ENCODE data around the gene SIPA1L3.
A peak's percentile ranks its signal among the peaks of the same experiment; 100 is the strongest.

Gene SIPA1L3

DNA sequence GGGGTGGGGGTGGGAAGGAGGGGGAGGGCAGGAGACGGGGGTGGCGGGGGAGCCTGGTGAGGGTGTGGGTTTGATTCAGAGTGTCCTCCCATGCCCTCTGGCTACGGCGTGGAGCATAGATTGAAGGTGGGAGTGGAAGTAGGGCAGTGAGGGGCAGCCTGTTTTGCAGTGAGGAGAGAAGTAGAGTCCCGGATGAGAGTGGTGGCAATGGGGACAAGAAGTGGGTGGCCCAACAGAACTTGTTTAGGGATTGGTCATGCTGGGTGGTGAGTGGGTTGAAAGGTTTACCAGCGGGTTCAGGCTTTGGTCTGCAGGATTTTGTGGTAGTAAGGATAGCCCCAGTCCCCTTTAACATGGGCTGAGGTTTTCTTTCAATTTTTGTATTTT is 35.5 kb downstream of the SIPA1L3 start:
- DNase-seq (no peak), ATAC-seq (replicated peaks) (no peak)
- H3K27me3 Mint-ChIP-seq, result no peaks in the 10 kb centered on the region
- H3K4me1 Mint-ChIP-seq (ENCODE audit: low read depth in 2 of 2), result peaks cover 3 to 12% of the 10 kb centered on the region in 2 donors
- peak overlapping the region in 1 of 2 donors; percentile 13 for H3K27ac Mint-ChIP-seq
- no peaks in the 10 kb centered on the region for H3K9me3 Mint-ChIP-seq
- no peaks in the 10 kb centered on the region for H3K36me3 Mint-ChIP-seq (ENCODE audit: insufficient read depth)
- no peak overlapping the region for H3K4me3 Mint-ChIP-seq

GRCh38 chr19:37943480-37943879 is 36.5 kb downstream of the SIPA1L3 start:
- ATAC-seq (replicated peaks) (no peak), DNase-seq (no peak)
- Mint-ChIP-seq H3K4me3 (no peak overlapping the region), H3K27me3 (no peaks in the 10 kb centered on the region), H3K4me1 (ENCODE audit: low read depth in 2 of 2) (peaks cover 3 to 12% of the 10 kb centered on the region in 2 donors), H3K36me3 (ENCODE audit: insufficient read depth) (no peaks in the 10 kb centered on the region), H3K9me3 (no peaks in the 10 kb centered on the region), H3K27ac (no peak overlapping the region)

DNA sequence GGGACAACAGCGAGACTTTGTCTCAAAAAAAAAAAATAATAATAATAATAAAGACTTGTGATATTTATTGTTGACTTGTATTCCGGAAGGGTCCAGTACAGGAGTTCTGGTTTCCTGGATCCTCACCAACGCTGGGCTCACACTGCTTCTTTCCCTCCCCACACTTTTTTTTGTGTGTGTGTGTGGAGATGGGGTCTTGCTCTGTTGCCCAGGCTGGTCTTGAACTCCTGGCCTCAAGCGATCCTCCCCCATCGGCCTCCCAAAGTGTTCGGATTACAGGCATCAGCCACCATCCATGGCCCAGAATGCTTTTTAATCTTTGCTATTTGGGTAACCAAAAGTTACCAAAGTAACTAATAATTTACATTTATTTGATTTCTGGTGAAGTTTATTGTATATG is 39.1 kb downstream of the SIPA1L3 start:
- Mint-ChIP-seq H3K27ac (no peak overlapping the region), H3K27me3 (no peaks in the 10 kb centered on the region), H3K36me3 (ENCODE audit: insufficient read depth) (peaks cover 3% of the 10 kb centered on the region), H3K4me1 (ENCODE audit: low read depth in 2 of 2) (peaks cover 3 to 5% of the 10 kb centered on the region in 2 donors), H3K4me3 (no peak overlapping the region), H3K9me3 (no peaks in the 10 kb centered on the region)
- no peak for DNase-seq
- ATAC-seq (replicated peaks), result no peak

- ATAC-seq (replicated peaks) (no peak), DNase-seq (no peak)
- H3K9me3 Mint-ChIP-seq, result no peaks in the 10 kb centered on the region
- H3K27me3 Mint-ChIP-seq, result no peaks in the 10 kb centered on the region
- peaks cover 3% of the 10 kb centered on the region for H3K36me3 Mint-ChIP-seq (ENCODE audit: insufficient read depth)
- H3K4me3 Mint-ChIP-seq, result no peak overlapping the region
- H3K4me1 Mint-ChIP-seq (ENCODE audit: low read depth in 2 of 2), result no peaks in the 10 kb centered on the region
- H3K27ac Mint-ChIP-seq, result no peak overlapping the region
Observed at GRCh38 chr19:37947778-37948177, 40.8 kb downstream of the SIPA1L3 start.

GRCh38 chr19:37948362-37948761 is 41.4 kb downstream of the SIPA1L3 start:
- Mint-ChIP-seq H3K27me3 (no peaks in the 10 kb centered on the region), H3K9me3 (no peaks in the 10 kb centered on the region), H3K27ac (no peak overlapping the region), H3K36me3 (ENCODE audit: insufficient read depth) (peaks cover 3% of the 10 kb centered on the region), H3K4me3 (no peak overlapping the region), H3K4me1 (ENCODE audit: low read depth in 2 of 2) (no peaks in the 10 kb centered on the region)
- no peak for ATAC-seq (replicated peaks)
- no peak for DNase-seq

DNA sequence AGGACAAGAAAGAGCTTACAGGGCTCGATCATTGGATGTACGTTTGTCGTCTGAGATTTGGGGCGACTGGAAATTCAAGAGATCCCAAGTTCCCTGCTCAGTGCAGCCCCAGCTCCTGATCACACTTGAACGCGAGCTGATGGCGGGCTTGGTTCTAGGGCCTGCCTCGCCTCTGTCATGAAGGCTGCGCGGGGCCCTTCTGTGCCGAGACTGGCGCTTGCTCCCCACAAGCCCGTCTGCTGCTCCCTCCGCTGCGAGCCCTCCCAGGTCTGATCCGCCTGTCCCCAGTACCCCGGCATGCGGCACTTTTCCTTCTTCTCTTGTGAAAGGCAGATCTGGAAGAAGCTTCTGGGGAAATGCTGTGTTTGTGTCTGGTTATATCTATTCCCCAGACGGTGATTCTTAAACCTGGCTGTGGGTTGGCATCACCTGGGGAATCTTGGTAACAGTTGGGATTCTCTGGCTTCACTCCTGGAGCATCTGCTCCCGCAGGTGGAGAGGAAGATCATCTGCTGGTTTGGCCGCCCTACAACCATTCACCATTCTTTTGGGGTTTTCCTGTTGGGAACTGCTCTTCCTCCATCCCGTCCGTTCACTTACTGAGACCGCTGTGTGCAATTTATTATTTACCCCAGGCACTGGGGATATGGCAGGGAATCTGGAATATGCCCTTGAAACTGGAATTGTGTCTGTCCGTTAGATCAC is 43.6 kb downstream of the SIPA1L3 start:
- no peak overlapping the region for H3K27ac Mint-ChIP-seq
- no peaks in the 10 kb centered on the region for H3K9me3 Mint-ChIP-seq
- peaks cover 3% of the 10 kb centered on the region for H3K36me3 Mint-ChIP-seq (ENCODE audit: insufficient read depth)
- no peak for DNase-seq
- H3K4me1 Mint-ChIP-seq (ENCODE audit: low read depth in 2 of 2), result no peaks in the 10 kb centered on the region
- ATAC-seq (replicated peaks), result no peak
- H3K4me3 Mint-ChIP-seq, result no peak overlapping the region
- H3K27me3 Mint-ChIP-seq, result no peaks in the 10 kb centered on the region

DNA sequence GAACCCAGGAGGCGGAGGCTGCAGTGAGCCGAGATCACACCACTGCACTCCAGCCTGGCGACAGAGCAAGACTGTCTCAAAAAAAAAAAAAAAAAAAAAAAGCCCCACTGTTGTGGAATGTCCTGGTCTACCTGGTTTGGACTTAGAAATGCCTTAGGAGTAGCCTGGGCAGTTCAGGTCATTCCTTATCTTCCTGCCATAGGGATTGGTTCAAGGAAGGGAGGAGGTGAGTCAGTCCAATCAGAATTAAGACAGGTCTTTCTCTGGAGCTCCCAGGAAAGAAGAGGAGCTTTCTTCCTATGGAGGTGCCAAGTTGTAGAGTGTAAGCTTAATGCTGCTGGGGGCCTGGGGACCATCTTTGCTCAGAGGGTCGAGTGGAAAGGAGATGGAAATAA is 44.8 kb downstream of the SIPA1L3 start:
- Mint-ChIP-seq H3K9me3 (no peaks in the 10 kb centered on the region), H3K4me1 (ENCODE audit: low read depth in 2 of 2) (peaks cover 0 to under 1% of the 10 kb centered on the region in 2 donors), H3K36me3 (ENCODE audit: insufficient read depth) (peaks cover 3% of the 10 kb centered on the region), H3K4me3 (no peak overlapping the region), H3K27me3 (no peaks in the 10 kb centered on the region), H3K27ac (no peak overlapping the region)
- ATAC-seq (replicated peaks), result no peak
- no peak for DNase-seq

DNA sequence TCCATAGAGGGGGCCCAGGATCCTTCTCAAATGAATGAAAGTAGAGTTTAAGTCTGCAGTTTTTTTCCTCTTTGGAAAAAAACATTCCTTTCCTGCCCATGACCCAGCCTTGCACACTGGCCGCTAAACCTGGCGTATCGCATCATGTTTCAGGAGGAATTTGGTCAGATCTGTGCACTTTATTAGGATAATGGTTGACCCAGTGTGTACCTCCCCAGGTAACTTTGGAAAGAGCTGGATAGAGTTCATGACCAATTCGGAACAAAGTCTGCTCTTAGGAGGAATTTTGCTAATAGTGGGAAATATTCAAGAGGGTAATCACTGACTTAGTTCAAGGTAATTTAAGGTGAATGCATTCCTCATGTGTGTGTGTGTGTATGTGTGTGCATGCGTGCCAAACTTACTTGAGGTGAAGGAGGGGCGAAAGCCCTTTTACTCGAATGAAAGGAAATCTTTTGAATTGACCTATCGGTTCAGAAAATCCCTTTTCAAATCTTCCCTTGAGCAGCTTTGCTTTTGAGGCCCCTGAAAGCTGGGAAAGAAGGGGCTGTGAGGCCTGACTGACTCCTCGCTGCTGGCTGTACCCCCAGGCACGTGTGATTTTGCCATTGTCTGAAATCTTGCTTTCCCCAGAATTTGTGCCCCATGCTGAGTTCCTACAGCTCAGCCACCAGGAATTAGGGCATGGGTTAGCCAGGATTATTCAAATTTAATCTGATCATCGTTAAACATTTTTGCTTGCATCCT is 46.3 kb downstream of the SIPA1L3 start:
- Mint-ChIP-seq H3K27ac (no peak overlapping the region), H3K4me3 (no peak overlapping the region), H3K36me3 (ENCODE audit: insufficient read depth) (peaks cover 3% of the 10 kb centered on the region), H3K27me3 (no peaks in the 10 kb centered on the region), H3K9me3 (no peaks in the 10 kb centered on the region), H3K4me1 (ENCODE audit: low read depth in 2 of 2) (peaks cover 0 to 4% of the 10 kb centered on the region in 2 donors)
- ATAC-seq (replicated peaks) (no peak), DNase-seq (no peak)

- H3K27me3 Mint-ChIP-seq, result no peaks in the 10 kb centered on the region
- no peak overlapping the region for H3K27ac Mint-ChIP-seq
- peaks cover 0 to 4% of the 10 kb centered on the region in 2 donors for H3K4me1 Mint-ChIP-seq (ENCODE audit: low read depth in 2 of 2)
- no peaks in the 10 kb centered on the region for H3K9me3 Mint-ChIP-seq
- H3K36me3 Mint-ChIP-seq (ENCODE audit: insufficient read depth), result no peaks in the 10 kb centered on the region
- no peak for ATAC-seq (replicated peaks)
- no peak for DNase-seq
- H3K4me3 Mint-ChIP-seq, result no peak overlapping the region
Observed at GRCh38 chr19:37953918-37954303, 46.9 kb downstream of the SIPA1L3 start.

GRCh38 chr19:37954421-37954874 is 47.4 kb downstream of the SIPA1L3 start:
- no peak for ATAC-seq (replicated peaks)
- H3K4me3 Mint-ChIP-seq, result no peak overlapping the region
- no peak overlapping the region for H3K27ac Mint-ChIP-seq
- no peak for DNase-seq
- H3K27me3 Mint-ChIP-seq, result no peaks in the 10 kb centered on the region
- no peaks in the 10 kb centered on the region for H3K36me3 Mint-ChIP-seq (ENCODE audit: insufficient read depth)
- no peaks in the 10 kb centered on the region for H3K9me3 Mint-ChIP-seq
- H3K4me1 Mint-ChIP-seq (ENCODE audit: low read depth in 2 of 2), result peaks cover 3 to 9% of the 10 kb centered on the region in 2 donors

DNA sequence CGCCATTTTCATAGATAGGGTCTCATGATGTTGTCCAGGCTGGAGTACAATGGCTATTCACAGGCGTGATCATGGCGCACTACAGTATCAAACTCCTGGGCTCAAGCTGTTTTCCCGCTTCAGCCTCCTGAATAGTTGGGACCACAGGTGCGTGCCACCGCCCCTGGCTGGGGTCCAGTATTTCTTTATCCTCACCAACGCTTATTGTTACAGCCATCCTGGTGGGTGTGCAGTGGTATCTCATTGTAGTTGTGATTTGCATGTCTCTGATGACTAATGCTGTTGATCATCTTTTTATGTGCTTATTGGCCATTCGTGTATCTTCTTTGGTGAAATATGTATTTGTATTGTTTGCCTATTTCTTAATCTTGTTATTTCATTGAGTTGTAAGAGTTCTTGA is 49.0 kb downstream of the SIPA1L3 start:
- no peaks in the 10 kb centered on the region for H3K36me3 Mint-ChIP-seq (ENCODE audit: insufficient read depth)
- H3K9me3 Mint-ChIP-seq, result no peaks in the 10 kb centered on the region
- no peaks in the 10 kb centered on the region for H3K27me3 Mint-ChIP-seq
- H3K27ac Mint-ChIP-seq, result no peak overlapping the region
- DNase-seq (no peak), ATAC-seq (replicated peaks) (no peak)
- no peak overlapping the region for H3K4me3 Mint-ChIP-seq
- H3K4me1 Mint-ChIP-seq (ENCODE audit: low read depth in 2 of 2), result peaks cover 3 to 11% of the 10 kb centered on the region in 2 donors

- ATAC-seq (replicated peaks) (no peak), DNase-seq (no peak)
- Mint-ChIP-seq H3K4me1 (ENCODE audit: low read depth in 2 of 2) (peaks cover 3 to 11% of the 10 kb centered on the region in 2 donors), H3K27me3 (no peaks in the 10 kb centered on the region), H3K9me3 (peaks cover 0 to 2% of the 10 kb centered on the region in 2 donors), H3K36me3 (ENCODE audit: insufficient read depth) (no peaks in the 10 kb centered on the region), H3K27ac (no peak overlapping the region), H3K4me3 (no peak overlapping the region)
Observed at GRCh38 chr19:37957176-37957575, 50.2 kb downstream of the SIPA1L3 start.

DNA sequence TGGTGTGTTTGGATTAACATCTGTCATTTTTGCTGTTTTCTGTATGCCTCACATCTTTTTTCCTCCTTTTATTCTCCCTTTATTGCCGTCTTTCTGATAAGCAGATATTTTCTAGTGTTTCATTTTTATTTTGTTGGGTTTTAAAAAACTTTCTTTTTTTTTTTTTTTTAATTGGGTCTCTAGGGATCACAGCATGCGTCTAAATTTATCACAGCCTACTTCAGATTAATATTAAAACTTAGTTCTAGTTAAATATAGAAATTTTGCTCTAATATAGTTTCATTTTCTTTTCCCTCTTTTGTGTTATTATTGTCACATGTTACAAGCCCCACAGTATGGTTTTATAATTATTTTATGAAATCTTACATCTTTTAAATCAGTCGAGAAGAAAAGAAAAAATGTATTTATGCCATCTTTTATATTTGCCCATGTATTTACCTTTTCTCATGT is 52.7 kb downstream of the SIPA1L3 start:
- no peak for ATAC-seq (replicated peaks)
- Mint-ChIP-seq H3K36me3 (ENCODE audit: insufficient read depth) (no peaks in the 10 kb centered on the region), H3K4me3 (no peak overlapping the region), H3K27me3 (no peaks in the 10 kb centered on the region), H3K9me3 (peaks cover 0 to 2% of the 10 kb centered on the region in 2 donors), H3K4me1 (ENCODE audit: low read depth in 2 of 2) (peaks cover 6 to 15% of the 10 kb centered on the region in 2 donors), H3K27ac (no peak overlapping the region)
- no peak for DNase-seq

DNA sequence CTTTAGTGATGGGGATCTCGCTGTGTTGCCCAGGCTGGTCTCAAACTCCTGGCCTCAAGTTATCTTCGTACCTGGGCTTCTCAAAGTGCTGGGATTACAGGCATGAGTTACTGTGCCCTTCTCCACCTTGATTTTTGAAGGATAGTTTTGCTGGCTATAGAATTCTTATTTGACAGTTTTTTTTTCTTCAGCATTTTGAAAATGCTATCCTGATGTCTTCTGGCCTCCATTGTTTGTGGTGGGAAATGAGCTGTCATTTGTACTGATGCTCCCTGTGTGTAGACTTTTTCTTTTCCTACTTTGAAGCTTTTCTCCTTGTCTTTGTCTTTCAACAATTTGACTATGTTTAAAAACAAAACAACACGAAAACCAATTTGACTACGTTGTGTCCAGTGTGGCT is 54.2 kb downstream of the SIPA1L3 start:
- H3K27me3 Mint-ChIP-seq, result no peaks in the 10 kb centered on the region
- H3K4me1 Mint-ChIP-seq (ENCODE audit: low read depth in 2 of 2), result peaks cover 9 to 15% of the 10 kb centered on the region in 2 donors
- no peak overlapping the region for H3K4me3 Mint-ChIP-seq
- H3K27ac Mint-ChIP-seq, result no peak overlapping the region
- H3K36me3 Mint-ChIP-seq (ENCODE audit: insufficient read depth), result no peaks in the 10 kb centered on the region
- ATAC-seq (replicated peaks) (no peak), DNase-seq (no peak)
- H3K9me3 Mint-ChIP-seq, result peaks cover 0 to 2% of the 10 kb centered on the region in 2 donors

Data from effector memory CD8-positive, alpha-beta T cell (primary cell).